ENCODE results near the gene KLK3.
"Not testable (repeated sequence)": the region's sequence is repeated elsewhere in the genome, so short reads cannot be mapped to it uniquely, and the experiment has no call there.

KLK3 gene

DNA sequence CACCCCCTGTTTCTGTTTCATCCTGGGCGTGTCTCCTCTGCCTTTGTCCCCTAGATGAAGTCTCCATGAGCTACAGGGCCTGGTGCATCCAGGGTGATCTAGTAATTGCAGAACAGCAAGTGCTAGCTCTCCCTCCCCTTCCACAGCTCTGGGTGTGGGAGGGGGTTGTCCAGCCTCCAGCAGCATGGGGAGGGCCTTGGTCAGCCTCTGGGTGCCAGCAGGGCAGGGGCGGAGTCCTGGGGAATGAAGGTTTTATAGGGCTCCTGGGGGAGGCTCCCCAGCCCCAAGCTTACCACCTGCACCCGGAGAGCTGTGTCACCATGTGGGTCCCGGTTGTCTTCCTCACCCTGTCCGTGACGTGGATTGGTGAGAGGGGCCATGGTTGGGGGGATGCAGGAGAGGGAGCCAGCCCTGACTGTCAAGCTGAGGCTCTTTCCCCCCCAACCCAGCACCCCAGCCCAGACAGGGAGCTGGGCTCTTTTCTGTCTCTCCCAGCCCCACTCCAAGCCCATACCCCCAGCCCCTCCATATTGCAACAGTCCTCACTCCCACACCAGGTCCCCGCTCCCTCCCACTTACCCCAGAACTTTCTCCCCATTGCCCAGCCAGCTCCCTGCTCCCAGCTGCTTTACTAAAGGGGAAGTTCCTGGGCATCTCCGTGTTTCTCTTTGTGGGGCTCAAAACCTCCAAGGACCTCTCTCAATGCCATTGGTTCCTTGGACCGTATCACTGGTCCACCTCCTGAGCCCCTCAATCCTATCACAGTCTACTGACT is at the start of gene KLK3:
KLK3 (plus strand) TSS at position 280 of the 775 bp plus-strand sequence; CDS start at position 321, 41 bp downstream.
- DNase-seq, result no peak

DNA sequence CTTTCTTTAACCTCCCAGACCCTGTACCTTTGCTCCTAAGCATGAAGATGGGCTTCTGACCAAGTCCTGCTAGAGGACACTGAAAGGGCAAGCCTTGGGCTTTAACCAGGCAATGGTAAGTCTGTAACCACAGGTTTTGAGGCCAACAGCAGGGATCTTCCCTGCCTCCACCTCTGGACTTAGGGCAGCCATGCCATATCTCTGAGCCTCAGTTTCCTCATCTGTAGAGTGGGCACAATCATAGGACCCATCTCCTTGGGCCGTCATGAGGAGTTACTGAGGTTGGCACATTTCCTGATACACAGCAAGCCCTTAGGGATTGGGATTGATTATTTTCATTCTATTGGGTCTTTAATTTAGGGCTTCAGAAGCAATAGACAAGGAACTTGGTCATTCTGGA is 45.9 kb upstream of the KLK3 start:
- no peak for DNase-seq

DNA sequence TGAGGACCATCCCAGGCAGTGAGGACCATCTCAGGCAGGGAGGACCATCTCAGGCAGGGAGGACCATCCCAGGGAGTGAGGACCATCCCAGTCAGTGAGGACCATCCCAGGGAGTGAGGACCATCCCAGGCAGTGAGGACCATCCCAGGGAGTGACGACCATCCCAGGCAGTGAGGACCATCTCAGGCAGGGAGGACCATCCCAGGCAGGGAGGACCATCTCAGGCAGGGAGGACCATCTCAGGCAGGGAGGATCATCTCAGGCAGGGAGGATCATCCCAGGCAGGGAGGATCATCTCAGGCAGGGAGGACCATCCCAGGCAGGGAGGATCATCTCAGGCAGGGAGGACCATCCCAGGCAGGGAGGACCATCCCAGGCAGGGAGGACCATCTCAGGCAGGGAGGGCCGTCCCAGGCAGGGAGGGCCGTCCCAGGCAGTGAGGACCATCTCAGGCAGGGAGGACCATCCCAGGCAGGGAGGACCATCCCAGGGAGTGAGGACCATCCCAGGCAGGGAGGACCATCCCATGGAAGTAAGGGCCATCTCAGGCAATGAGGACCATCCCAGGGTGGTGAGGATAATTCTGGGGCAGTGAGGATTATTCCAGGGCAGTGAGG is 43.0 kb upstream of the KLK3 start:
- DNase-seq, result not testable (repeated sequence)

DNA sequence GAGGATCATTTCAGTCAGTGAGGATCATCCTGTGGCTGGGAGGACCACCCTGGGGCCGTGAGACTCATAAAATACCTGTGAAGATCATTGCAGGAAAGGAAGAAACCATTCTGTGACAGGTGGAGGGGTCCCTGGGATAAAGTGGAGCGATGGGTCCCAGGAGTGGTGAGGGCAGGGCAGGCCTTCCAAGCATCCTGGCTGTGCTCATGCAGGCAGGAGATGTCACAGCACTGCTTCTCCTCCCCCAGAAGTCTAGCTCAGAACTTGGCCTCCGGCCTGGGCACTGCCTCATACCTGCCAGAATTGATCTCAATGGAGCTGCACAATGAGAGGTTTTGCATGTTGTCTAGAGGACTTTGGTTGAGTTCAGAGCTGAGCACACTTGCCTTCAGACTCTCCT is 42.2 kb upstream of the KLK3 start:
- DNase-seq, result no peak

DNA sequence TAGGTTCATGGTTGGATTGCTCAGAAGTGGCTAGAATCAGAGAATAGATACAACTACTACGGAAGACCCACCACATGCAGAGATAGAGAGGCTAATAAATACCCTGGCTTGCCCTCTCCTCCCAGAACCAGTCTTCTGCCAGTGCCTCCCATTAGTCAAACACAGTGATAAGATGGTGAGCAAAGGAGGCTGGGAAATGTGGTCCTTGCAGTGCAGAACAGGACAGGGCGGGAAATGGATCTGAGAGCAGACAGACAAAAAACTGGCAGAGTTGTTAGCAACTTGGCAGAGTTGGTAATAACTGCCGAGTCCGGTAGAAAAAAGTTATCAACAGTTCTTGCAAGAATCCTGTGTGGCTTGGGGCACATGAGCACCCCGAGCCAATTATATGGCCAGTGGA is 39.8 kb upstream of the KLK3 start:
- no peak for DNase-seq

DNA sequence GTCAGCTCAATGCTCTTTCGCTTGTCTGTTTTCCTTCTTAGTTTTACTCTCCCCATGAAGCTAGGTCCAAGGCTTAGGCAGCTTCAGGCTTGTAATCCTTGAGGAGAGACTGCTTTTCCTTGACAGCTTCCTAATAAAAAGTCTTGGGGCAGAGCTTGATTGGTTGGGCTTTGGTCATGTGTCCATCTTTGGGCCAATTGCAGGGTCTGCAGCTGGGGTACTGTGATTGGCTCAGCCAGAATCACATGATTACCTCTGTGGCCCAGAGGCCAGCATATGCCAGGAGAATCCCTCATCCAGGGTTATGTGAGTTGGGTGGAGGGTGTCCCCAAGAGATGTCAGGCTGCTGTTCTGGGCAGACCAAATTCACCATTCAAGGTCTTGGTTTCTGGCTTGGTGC is 39.3 kb upstream of the KLK3 start:
- no peak for DNase-seq

DNA sequence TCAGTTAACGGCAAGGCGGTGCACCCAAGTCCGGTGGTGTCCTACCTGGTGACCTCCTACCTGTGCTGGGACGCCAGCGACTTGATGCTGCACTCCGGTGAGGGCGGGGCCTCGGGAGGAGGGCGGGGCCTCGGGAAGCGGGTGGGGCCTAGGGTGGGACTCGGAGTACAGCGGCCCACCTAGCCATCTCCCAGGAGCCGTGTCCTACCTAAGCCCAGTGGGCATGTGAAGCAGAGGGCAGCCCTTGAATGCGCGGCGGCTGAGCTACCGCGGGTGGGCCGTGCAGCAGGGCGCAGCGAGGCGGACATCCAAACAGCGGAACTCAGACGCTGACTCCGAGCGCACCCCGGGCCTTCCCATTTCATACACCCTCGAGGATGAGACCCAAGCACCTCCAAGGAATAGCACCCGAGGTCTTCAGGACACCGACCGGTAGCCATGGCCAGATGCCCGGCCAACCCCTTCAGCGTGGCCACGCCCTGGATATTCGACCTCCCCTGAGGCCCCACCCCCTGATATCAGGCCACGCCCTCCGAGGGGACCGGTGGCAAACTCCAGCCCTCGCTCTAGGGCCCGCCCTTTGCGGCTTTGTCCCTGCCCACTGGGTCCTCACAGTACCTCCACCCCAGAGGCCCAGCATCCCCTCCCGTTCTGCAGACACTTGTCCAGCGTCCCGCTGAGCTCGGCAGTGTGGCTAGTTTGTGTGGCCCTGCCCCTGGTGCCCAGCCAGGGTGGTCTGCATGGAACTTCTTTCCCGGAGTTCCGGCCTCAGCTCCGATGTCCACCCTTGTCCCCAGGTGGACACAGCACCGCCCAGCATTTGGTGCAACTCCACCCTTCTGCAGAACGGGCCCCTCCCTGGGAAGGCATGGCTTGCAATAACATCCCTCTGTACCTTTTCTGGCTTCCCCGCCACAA is 36.5 kb upstream of the KLK3 start:
- DNase-seq, result peak; percentile 35

DNA sequence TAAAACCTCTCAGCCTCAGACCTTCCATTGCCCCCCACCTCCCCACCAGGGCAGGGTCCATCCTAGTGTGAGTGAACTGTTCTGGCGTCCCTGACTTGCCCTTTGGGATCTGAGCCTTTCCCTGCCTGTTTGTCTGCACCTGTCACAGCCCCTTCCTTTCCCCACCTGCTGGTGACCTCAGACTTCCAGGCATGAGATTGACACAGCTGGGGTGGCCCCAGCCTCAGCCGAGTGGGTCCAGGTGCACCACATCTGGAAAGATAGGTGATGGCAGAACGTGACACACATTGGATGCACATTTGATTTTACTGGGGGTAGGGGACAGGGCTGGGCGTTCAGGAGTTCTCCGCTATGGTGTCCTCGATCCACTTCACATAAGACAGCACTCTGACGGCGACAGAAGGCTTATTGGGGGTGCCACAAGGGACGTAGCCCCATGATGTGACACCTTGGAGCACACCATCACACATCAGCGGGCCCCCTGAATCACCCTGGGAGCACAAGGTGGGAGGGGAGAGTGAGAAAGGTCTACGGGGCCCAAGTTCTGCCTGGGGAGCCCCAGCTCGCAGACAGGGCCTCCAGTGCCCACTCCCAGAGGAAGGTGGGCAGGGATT is 35.7 kb upstream of the KLK3 start:
- no peak for DNase-seq

DNA sequence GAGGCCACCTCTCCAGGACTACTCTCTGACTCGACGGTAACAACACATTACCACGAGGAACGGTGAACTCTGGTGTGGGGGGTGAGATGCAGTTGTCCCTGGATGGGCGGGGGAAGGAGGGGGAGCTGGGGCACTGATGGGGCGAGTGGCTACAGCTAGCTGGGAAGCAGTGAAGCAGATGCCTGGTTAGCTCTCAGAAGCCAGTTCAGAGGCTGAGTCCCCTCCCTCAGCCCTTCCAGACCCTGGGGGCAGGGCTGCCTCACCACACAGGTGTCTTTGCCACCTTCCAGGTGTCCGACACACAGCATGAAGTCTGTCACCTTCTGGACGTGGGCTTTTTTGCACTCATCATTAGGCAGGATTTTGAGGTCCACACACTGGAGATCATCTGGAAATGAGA is 35.1 kb upstream of the KLK3 start:
- no peak for DNase-seq

DNA sequence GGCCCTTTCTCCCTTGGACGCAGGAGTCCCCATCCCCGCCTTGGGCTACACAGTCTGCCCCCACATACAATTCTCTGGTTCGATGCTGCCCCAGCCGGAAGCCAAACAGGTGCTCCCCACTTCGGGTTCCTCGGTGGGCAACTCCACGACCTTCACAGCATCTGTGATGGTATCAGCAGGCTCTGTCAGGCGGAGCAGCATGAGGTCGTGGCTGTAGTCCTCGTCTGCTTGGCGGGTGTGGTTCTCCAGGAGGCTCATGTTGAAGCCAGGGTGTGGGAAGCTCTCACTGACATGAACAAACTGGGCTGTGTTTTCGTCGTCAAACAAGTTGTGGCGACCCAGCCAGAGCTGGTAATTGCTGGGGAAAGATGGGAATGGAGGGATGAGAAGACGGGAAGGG is 34.6 kb upstream of the KLK3 start:
- no peak for DNase-seq

DNA sequence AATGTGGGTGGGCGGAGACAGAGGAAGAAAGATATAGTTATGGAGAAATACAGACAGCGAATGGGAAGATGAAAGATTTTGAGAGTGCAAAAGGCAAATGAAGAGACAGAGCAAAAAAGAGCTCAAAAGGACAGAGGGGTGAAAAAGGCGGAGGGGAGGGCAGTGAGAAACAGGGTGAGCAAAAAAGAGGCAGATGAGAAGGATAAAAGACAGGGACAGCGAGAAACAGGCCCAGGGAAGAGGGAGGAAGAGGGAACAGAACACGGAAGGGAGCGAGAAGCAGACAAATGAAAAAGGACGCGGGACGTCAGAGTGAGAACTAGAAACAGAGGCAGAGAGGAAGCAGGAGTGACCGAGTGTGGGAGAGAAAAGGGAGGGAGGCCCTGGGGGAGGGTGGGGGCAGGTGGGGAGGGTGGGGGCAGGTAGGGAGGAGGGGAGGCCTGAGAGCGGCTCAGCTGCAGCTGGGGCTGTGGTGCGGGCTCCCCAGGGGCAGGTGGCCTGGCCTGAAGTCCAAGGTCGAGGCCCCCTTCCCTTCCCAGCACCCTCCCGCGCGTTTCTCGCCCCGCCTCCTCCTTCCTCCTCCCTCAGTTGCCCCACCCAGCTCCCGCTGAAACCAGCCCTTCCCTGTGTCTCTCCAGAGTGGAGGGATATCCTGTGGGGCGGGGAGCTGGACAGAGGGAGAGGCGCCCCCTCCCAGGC is 34.0 kb upstream of the KLK3 start:
- DNase-seq, result no peak

DNA sequence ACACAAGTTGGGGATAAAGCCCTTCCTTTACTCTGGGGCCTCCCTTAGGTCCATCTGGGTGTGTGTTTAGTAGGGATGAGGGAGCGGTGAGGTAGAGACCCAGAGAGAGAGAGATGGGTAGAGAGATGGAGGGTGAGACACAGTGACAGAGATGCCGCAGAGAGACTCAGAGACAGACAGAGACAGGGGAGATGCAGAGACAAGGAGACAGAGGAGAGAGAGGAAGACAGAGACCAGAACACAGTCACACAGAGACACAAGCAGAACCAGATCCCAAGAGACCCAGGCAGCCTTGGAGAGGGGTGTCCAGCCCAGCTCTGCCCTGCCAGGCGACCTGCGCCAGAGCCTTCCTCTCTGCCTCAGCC is 33.5 kb upstream of the KLK3 start:
- no peak for DNase-seq

DNA sequence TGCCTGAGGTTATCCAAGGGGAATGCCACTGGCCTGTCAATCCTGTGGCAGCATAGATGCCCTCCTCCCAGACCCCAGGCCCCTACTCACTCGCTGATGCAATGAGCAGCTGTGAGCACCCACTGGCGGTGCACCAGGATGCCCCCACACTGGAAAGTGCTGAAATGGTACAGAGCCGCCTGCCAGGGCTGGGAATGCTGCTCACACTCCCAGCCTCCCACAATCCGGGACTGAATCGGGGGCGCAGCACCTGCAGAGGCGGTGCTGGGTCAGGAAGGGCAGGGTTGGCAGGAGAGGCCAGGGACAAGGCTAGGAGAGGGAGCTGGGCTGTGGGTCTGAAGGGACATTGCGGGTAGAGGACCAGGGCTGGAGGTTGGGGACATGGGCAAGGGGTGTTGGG is 33.1 kb upstream of the KLK3 start:
- no peak for DNase-seq

DNA sequence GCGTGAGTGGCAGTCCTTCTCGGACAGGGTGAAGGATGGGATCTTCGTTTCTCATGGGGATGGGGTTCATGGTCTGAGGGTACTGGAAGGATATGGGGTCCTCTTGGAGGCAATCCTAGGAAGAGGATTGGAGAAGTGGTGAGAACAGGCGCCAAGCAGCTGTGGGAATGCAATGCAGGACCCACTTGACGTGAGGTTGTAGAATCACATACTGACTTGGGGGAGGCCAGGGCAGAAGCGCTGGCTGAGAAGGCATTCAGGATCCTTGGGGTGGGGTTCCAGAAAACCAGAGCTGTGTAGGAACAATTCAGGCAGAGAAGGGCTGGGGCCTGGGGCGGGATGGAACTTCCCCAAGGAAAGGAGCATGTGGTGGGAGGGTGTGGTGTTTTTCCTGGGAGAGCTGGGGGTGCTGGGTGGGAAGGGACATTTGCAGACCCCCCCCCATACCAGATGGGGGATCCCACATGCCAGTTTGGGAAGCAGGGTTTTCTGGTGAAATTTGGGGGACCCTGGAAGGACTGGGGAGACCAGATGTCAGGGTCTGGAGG is 32.0 kb upstream of the KLK3 start:
- DNase-seq, result no peak

DNA sequence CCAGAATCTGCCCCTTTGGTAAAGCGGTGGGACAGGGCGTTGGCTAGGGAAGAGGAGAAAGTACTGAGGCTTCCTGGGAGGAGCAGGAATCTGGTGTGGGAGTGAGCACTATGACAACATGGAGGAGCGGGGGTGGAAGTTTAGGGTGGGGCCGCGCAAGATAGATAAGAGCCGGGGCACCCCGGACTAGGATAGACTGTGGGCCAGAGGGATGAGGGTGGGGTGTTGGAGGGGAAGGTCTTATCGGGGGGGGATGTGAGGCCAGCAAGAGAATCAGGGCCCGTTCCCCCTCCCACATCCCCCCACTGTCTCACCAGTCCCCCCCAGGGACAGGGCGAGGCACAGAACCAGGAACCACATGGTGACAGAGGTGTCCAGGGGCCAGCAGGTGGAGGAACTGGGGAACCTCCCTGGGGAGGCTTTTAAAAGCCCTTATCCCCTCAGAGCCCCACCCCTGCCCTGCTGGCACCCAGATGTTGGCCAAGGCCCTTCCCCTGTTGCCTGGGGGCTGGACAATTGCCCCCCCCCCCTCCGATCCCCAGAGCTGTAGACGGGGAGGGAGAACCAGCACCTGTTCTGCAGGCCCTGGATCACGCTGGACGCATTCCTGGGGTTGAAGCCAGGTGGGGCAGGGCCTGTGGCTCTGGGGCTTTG is 31.2 kb upstream of the KLK3 start, which contains the start of gene KLK1:
KLK1 (minus strand) TSS at position 399 of the 654 bp plus-strand sequence; CDS start at position 360, 39 bp downstream.
- DNase-seq, result no peak

DNA sequence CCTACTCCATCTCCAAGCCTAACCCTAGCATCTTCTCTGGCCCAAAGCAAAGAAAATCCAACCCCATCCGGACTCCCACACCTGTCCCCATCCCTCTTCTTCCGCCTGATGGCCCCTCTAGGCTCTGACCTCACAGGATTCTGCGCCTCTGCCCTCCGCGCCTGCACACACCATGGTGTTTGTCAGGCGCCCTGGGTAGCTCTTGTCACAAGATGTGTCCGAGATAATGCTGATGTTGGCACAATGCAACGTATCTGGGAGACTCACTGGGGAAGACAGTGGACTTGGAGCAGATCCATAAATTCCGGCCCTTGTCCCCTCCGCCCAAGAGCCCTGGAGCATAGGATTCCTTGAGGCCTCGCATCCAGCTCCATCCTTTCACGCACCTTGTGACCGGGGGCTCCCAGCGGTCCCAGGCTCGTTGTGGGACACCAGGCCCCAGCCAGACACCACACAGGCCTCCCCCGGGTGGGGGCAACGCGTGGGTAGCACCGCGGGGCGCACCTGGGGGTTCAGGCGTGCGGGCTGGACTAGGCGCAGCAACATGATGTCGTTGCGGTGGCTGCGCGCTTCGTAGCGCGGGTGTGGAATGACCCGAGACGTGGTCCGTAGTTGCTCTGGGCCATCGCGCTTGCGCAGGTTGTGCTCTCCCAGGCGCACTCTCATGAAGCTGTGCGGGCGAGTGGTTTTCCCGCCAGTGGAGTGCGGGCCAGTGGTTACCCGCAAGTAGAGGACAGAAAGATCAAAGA is 28.0 kb upstream of the KLK3 start:
- no peak for DNase-seq

DNA sequence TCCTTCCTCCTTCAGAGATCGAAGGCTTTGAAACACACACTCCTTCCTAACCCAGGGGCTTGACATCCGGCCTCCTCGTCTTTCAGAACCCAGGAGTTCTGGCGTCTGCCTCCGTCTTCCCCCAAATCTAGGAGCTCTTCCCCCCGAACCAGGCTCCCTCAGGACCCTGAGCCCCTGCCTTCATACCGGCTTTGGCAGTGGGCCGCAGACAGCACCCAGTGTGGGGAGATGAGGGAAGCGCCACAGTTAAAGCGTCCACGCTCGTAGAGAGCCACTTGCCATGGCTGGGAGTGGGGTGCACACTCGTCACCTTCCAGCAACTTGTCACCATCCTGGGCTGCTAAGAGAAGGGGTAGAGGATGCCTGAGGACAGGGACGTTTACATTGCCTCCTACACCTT is 27.2 kb upstream of the KLK3 start:
- no peak for DNase-seq

DNA sequence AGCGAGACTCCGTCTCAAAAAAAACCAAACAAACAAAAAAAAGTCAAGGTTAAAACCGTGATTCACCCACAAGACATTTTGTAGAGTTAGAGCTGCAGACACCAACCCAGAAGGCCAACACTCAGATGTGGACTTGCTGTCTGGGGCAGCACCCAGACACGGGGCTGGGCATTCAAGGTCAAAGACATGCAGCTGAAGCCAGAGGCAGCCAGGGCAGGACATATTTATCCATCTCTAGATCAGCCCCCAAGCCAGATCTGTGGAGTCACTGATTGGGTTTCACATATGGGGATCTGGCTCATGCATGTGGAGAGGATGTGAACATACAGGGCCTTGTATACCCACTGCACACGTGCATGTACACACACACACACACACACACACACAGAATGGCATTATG is 24.9 kb upstream of the KLK3 start:
- DNase-seq, result no peak

DNA sequence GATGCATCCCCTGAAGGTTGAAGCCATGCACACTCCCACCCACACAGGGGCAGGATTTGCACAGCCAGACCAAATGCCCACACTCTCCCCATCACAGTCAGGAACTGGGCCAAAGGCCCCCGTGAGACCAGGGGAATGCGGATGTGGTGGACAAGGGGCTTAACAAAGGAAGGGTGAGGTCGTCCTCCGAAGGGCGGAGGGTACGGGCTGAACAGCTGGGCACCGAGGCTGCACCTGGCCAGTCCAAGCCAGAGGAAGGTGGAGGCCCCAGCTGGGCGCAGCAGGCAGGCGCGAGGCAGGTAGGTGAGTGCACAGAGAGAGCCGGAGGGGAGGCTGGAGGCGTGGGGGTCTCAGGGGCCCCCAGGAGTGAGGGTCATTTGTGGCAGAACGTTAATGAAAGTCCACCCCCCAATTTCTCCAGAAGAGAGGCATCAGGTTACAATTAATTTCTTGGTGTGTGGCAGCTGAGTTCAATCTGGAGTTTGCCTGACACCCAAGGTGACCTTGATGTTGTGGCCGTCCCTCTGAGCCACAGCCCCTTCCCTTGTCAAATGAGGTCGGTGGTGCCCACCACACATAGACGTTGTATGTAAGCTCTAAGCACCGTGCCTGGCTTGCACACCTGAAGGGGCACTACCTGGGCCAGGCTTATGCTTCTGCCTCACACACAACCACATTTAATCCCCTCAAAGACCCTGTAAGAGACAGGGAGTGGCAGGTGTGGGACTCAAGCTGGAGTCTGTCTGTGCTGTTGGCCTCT is 24.3 kb upstream of the KLK3 start:
- no peak for DNase-seq

DNA sequence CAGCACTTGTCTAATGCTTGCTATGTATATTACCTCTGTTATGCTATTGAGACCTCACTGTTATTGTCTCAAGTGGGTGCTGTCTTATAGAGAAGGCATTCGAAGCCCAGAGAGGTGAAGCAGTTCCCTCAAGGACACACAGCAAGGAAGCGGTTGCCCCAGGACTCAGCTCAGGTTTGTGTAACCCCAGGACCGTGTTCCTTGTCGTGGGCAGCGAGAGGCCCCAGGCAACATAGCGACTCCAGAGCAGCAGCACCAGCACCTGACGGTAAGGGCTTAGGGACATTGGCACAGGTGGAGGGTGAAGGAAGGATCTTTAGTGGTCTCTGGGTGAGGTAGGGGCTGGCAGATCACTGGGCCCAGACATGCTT is 23.7 kb upstream of the KLK3 start:
- no peak for DNase-seq

All from NCI-H2171 treated with DMSO at 0.1 percent for 48 hours (cell line).